GM19397 (cell line): ENCODE results near the gene IDH2.

Source experiments
- ATAC-seq: cut with Tn5 transposase; IDR thresholded peaks from one replicate; pipeline ENCODE4 v1.9.1; 2021; ENCODE audit warnings: mild to moderate bottlenecking, moderate library complexity; ENCODE audit not compliant: unreplicated experiment

IDH2 gene

GRCh38 chr15:90064911-90065681 is 37.2 kb downstream of the IDH2 start:
- ATAC-seq: no peak

- no peak for ATAC-seq
Observed at GRCh38 chr15:90063770-90064247, 38.5 kb downstream of the IDH2 start.

DNA sequence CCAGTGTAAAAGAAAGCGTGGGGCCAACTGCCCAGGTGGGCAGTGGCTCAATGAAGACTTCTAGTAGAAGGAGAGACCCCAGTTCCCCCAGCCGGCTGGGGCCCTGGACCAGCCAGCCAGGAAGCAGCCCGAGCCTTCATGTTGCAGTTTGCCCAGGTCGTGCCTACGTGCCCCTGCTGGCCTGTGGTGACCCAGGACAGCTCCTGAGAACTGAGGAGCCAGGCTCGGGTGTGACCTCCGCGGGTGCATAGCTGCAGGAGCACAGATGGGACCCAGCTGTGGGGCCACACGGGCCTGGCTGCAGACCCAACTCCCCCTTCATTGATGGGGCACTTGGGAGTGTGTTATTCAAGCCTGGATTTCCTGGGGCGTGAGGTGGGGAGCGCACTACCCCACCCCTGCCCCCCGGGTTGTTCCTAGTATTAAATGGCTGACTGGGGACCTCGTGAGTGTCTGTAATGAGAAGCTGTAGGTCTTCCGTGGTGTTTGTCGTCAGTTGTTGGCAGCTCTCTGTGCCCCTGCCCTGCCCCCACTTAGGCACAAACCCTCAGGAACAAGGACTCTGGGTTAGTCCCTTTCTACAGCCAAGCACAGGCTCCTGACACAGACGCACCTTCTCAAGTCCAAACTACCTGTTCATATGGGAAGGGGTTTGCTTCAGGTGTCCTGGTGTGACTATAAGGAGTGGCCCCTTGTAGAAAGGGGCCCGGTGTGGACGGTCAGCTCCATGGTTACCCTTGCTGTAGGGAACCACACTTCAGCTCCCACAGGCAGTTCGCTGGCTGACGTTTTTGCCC is 39.1 kb downstream of the IDH2 start:
- no peak for ATAC-seq

DNA sequence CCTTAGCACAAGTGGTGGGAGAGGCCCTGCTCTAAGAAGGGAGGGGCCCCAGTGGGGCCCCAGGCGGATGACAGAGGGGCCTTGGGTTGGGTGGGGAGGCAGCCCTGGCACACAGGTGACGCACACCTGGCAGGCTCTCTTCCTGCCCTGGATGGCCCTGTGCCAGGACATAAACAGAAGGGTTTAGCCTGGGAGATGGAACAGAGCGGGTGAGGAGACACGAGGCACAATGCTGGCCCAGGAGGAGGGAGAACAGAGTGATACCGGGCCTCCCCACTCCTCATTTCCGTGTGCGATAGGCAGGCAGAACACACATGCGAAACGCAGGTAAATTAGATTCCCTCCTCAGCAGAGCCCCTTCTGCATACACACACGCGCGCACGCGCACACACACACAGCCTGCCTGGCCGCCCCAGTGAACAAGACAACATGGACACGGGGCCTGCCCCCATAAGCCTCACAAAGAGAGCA is 39.8 kb downstream of the IDH2 start:
- no peak for ATAC-seq

DNA sequence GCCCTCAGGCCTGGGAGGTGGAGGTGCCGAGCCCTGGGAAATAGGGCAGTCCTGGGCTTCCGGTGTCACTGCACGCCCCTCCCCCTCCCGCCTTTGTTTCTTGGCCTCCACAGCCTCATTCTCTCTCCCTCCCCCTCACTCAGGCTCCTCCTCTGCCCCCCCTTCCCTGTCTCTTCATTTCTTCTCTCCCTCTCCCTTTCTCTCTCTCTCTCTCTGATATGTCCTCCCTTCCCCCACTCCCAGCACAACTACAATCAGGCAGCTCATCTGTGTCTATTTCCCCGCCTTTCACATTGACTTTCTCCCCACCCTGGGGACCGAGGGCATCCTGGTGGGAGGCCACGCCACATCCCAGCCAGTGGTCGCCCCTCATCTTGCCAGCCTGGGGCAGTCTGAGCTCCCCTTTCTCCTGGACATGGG is 40.2 kb downstream of the IDH2 start:
- ATAC-seq: no peak

GRCh38 chr15:90060797-90061196 is 41.5 kb downstream of the IDH2 start:
- ATAC-seq: no peak

DNA sequence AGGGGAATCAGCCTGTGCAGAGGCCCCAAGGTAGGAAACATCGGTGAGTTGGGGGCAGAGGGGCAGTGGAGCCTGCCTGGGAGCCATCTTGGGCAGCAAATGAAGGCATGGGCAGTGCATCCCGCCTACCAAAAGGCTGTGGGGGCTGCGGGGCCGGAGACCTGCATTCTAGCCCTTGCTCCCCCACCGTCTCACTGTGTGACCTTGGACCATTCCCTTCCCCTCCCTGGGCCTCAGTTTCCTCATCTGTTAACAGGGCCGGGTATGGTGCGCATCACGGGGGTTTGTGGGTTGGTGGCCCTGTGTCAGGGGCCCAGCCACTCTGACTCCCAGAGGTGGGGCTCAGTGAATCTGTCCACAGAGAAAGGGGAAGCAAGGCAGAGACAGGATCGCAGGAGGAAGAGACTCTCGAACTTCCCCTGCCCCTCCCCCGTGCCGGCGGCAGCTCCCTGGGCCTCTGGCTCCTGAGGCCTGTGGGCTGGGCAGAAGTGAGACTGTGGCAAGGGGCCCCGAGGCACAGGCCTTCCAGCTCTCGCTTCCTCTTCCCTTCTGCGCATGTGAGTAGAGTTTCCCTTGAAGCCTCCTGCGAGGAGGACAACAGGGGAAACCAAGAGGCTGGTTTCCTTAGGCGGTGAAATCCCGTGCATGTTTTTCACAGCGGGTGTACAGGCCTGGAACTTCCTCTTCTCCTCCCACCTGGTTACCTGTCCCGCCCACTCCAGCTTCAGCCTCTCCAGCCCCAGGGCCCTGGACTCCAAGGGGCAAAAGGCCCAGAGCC is 42.9 kb downstream of the IDH2 start:
- ATAC-seq: peak; percentile 86

DNA sequence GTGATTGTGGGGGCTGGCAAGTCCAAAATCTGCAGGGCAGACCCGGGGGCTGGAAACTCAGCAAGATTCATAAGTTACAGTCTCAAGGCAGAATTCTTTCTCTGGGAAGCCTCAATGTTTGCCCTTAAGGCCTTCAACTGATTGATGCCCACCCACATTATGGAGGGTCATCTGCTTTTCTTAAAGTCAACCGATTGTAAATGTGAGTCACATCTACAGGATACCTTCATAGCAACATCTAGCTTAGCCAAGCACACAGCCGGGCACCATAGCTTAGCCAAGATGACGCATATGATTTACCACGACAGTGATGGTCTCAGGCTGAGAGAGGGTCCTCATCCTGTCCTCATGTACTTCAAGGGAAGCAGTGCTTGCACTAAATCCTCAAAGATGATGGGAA is 43.5 kb downstream of the IDH2 start:
- ATAC-seq: no peak

GRCh38 chr15:90058308-90058707 is 44.0 kb downstream of the IDH2 start:
- ATAC-seq: no peak

DNA sequence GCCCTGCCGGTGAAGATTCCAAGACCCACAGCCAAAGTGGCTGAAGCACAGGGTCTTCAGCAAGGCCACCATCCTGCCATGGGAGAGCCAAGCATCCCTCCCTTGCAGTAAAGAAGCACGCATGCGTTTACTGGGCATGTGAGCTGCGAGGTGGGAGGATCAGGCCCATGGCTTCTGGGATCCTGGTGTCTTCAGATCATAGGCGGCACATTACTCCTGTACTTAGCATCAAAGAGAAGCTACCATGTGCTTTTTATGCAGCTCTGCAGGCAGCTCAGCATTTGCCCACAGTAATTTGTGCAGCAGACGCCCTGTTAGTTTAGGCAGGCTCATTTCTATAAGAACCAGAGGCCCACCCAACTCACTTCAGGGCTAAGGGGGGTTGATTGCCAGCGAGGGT is 45.7 kb downstream of the IDH2 start:
- ATAC-seq: no peak

- ATAC-seq: no peak
Observed at GRCh38 chr15:90055182-90055581, 47.1 kb downstream of the IDH2 start.

DNA sequence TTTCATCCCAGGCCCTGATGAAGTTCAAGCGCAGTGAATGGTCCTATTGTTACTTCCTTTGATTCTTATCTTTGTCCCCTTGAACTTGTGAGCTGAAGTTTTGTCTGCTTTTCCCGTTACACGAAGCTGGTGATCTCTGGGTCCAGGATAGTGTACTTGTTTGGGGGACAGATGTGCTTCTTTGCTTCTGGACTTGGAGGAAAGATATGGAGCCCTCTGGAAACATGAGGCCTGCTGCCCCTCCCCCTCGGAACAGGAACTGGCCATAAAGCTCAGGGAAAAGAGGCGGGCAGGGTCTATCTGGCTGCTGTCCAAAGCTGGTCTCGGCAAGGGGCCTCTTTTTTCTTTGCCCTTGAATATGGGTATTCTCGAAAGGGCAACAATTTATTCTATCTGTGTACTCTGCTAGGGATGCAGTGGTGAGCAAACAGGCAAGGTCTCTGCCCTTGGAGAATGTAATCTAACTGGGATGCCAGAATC is 47.6 kb downstream of the IDH2 start:
- no peak for ATAC-seq

DNA sequence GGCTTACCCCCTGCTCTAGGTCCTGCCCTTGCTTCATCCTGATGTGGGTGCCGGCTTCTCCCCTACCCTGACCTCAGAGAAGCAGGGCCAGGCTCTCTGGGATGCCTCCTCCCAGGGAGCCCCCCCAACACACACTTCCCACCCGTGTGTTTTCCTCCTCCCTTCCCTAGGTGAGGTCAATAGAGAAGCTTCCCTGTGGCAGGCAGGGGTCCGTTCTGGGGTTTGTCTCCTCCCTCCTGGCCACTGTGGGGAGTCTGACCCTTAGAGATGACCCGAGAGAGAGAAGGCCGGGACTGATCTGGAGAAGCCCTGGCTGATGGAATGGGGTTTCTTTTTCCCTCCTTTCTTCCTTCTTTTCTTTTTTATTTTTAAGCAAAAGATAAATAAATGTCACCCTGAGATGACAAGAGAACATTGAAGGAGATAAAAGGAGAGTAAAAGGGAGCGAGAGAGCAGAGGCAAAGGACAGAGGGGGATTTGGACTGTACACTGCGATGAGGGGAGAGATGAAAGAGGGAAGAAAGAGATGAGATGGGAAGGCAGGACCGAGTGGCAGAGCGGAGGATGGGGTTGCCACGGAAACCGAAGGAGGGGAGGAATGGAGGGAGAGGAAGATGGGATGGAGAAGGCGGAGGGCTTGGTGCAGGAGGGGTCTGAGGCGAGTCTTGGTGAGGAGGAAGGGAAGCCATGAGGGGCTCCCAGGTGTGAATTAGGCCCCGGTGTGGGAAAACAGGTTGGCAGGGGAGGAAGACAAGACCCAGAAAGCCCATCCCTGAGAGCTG is 48.4 kb downstream of the IDH2 start:
- no peak for ATAC-seq

DNA sequence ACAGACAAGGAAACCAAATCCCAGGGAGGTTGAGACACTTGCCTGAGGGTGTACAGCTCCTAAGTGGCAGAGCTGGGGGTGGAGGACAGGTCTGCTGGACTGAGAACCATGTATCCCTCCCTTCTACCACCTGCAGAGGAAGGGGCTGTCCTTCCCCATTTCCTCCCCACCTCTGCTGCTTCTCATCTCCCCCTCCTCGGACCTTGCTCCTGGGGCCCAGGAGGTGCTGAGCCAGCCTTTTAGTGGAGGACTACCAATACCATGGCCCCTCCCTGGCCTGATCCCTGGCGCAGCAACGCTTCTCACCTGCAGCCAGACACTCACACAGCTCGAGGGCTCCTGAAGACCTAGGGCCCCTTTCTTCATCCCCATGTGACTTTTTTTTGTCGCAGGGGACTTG is 50.4 kb downstream of the IDH2 start:
- ATAC-seq: no peak

GRCh38 chr15:90049666-90050604 is 52.3 kb downstream of the IDH2 start:
- ATAC-seq: no peak

DNA sequence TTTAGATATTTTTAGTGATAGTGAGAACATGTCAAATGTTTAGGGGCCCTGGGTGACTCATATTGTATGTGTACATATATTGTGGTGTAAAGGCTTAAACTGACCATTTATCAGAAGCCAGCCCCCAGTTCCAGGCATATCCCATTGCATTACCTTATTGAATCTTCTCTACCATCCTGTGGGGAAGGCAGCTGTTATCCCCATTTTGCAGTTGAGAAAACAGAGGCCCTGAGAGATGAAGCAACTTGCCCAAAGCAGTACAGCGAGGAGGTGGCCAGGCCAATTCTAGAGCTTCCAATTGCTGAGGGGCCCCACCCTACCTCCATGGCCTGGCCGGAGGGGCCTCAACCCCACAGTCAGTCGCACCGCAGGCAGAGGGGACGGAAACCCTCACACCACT is 53.2 kb downstream of the IDH2 start:
- no peak for ATAC-seq

GRCh38 chr15:90047956-90048575 is 54.2 kb downstream of the IDH2 start:
- no peak for ATAC-seq

- no peak for ATAC-seq
Observed at GRCh38 chr15:90046911-90047392, 55.3 kb downstream of the IDH2 start.

- no peak for ATAC-seq
Observed at GRCh38 chr15:90046289-90046688, 56.0 kb downstream of the IDH2 start.
